Measurements from ENCODE around the gene CBX1.

GRCh38 chr17:48121923-48122664, 20.8 kb upstream of the CBX1 start:
- TF ChIP-seq EZH2 (IDR thresholded peaks at IDR 0.05; ENCODE audit: low read length) (no peak), CTCF (optimal IDR thresholded peaks at IDR 0.05 in 1 of 3, IDR thresholded peaks at IDR 0.05 in 1 of 3, conservative IDR thresholded peaks at IDR 0.05 in 1 of 3; ENCODE audit: extremely low read depth in 1 of 3, insufficient read depth in 2 of 3, low read length in 3 of 3) (no peak)
